SK-N-SH (cell line): ENCODE measurements around the gene C1orf232. TPM values are rescaled to one million over a fixed set of nuclear protein-coding genes. Genes with fewer than 3 reads are reported as not detected.
A peak's percentile ranks its signal among the peaks of the same experiment; 100 is the strongest.

Source experiments
- CTCF ChIA-PET: fragments of 300-600, 350-600 bp; formaldehyde crosslinking; extraction: SDS; loops from one replicate; lab custom pipeline; 2021; lab: Yijun Ruan, JAX
- POLR2A ChIA-PET: fragments of 350-600 bp; sonication (Branson Sonifier 250); formaldehyde crosslinking; extraction: SDS; loops from one replicate; lab custom pipeline; 2020; ENCODE audit warnings: antibody characterized with exemption, inconsistent platforms; lab: Yijun Ruan, JAX
- DNase-seq: peaks from one replicate; pipeline ENCODE4 v3.0.0; 2012
- H2AFZ ChIP-seq: fragments of 200-600 bp; sonication (generic); 2 replicates; pipeline ENCODE4 v1.8.1; 2016; ENCODE audit warnings: antibody characterized with exemption, mild to moderate bottlenecking, low read depth
- H3F3A ChIP-seq: fragments of 200-600 bp; sonication (generic); replicated peaks from 2 replicates; pipeline ENCODE3; 2016; ENCODE audit warnings: antibody characterized with exemption, mild to moderate bottlenecking; ENCODE audit not compliant: insufficient read depth
- H3K27ac ChIP-seq, 2 experiments: fragments of 200-500 bp in 1 of 2; fragments of 200-600 bp in 1 of 2; sonication (Bioruptor generic) in 1 of 2; sonication (generic), shearing (Covaris generic) in 1 of 2; 2 replicates each; pipeline versions ENCODE4 v1.5.1 to v1.6.1; 2014 to 2016; ENCODE audit warnings: low read depth in 2 of 2, inconsistent platforms in 1 of 2, low read length in 1 of 2, mild to moderate bottlenecking in 1 of 2, mixed read lengths in 1 of 2
- H3K27me3 ChIP-seq: fragments of 200-600 bp; sonication (generic), shearing (Covaris generic); 2 replicates; pipeline ENCODE4 v1.6.1; 2016; ENCODE audit warnings: mixed run types; ENCODE audit not compliant: insufficient read depth
- H3K36me3 ChIP-seq, 2 experiments: fragments of 200-500 bp in 1 of 2; fragments of 200-600 bp in 1 of 2; sonication (Bioruptor generic) in 1 of 2; sonication (generic) in 1 of 2; replicated peaks in 1 of 2; 2 replicates each; pipeline versions ENCODE3 to v1.5.1; 2014 to 2016; ENCODE audit warnings: low read length in 1 of 2, mild to moderate bottlenecking in 1 of 2; ENCODE audit not compliant: insufficient read depth in 2 of 2, control insufficient read depth in 1 of 2
- H3K4me1 ChIP-seq, 2 experiments: fragments of 200-500 bp in 1 of 2; fragments of 200-600 bp in 1 of 2; sonication (Bioruptor generic) in 1 of 2; sonication (generic), shearing (Covaris generic) in 1 of 2; 2 replicates each; pipeline versions ENCODE4 v1.5.1 to v1.6.1; 2014 to 2016; ENCODE audit warnings: low read depth in 1 of 2, low read length in 1 of 2, mixed run types in 1 of 2; ENCODE audit not compliant: insufficient read depth in 2 of 2, control insufficient read depth in 1 of 2
- H3K4me2 ChIP-seq: fragments of 200-600 bp; sonication (generic), shearing (Covaris generic); 2 replicates; pipeline ENCODE4 v1.6.1; 2017; ENCODE audit warnings: mixed run types
- H3K4me3 ChIP-seq, 2 experiments: fragments of 200-500 bp in 1 of 2; fragments of 200-600 bp in 1 of 2; sonication (Bioruptor generic) in 1 of 2; sonication (generic), shearing (Covaris generic) in 1 of 2; 2 replicates each; pipeline versions ENCODE4 v1.5.1 to v1.8.1; 2014 to 2016; ENCODE audit warnings: low read depth in 2 of 2, inconsistent platforms in 1 of 2, low read length in 1 of 2, mild to moderate bottlenecking in 1 of 2, mixed read lengths in 1 of 2, moderate library complexity in 1 of 2
- H3K79me2 ChIP-seq: fragments of 200-600 bp; sonication (generic); 2 replicates; pipeline ENCODE4 v1.8.1; 2017; ENCODE audit warnings: mild to moderate bottlenecking; ENCODE audit not compliant: insufficient read depth
- H3K9ac ChIP-seq: fragments of 200-600 bp; sonication (generic); 2 replicates; pipeline ENCODE4 v1.6.1; 2017; ENCODE audit warnings: mixed run types
- H3K9me2 ChIP-seq: fragments of 200-600 bp; sonication (generic); 2 replicates; pipeline ENCODE4 v1.6.1; 2017; ENCODE audit warnings: mixed run types
- H3K9me3 ChIP-seq: fragments of 200-600 bp; sonication (generic); 2 replicates; pipeline ENCODE4 v1.6.1; 2017; ENCODE audit warnings: mixed run types, mild to moderate bottlenecking, moderate library complexity
- H4K20me1 ChIP-seq: fragments of 200-600 bp; sonication (generic); 2 replicates; pipeline ENCODE4 v1.6.1; 2017; ENCODE audit warnings: mild to moderate bottlenecking, mixed run types; ENCODE audit not compliant: insufficient read depth
- FOXM1 ChIP-seq: IDR thresholded peaks from 2 replicates; pipeline ENCODE4 v1.4.0; 2012; ENCODE audit warnings: low read depth, mild to moderate bottlenecking
- GATA2 ChIP-seq: sonication (generic); formaldehyde crosslinking; IDR thresholded peaks from 2 replicates; pipeline ENCODE4 v1.5.0; 2020; ENCODE audit warnings: mild to moderate bottlenecking, missing genetic modification reagents
- JUND ChIP-seq: IDR thresholded peaks from 2 replicates; pipeline ENCODE4 v1.4.0; 2012
- MEF2A ChIP-seq: IDR thresholded peaks from 2 replicates; pipeline ENCODE4 v1.4.0; 2012; ENCODE audit warnings: low read depth, borderline replicate concordance
- NFIC ChIP-seq: IDR thresholded peaks from 2 replicates; pipeline ENCODE4 v1.4.0; 2012; ENCODE audit warnings: borderline replicate concordance
- RAD21 ChIP-seq: IDR thresholded peaks from 2 replicates; pipeline ENCODE4 v1.6.1; 2012; ENCODE audit warnings: mild to moderate bottlenecking, low read length
- SMC3 ChIP-seq: IDR thresholded peaks from 2 replicates; pipeline ENCODE4 v1.6.1; 2012; ENCODE audit warnings: low read depth, low read length, improper control_type of control experiment
- TAF1 ChIP-seq: IDR thresholded peaks from 2 replicates; pipeline ENCODE4 v1.6.1; 2012; ENCODE audit warnings: low read depth, mild to moderate bottlenecking, low read length, moderate library complexity, borderline replicate concordance
- YY1 ChIP-seq: IDR thresholded peaks from 2 replicates; pipeline ENCODE4 v1.4.0; 2012; ENCODE audit warnings: low read depth, mild to moderate bottlenecking
- ZBTB33 ChIP-seq: IDR thresholded peaks from 2 replicates; pipeline ENCODE4 v1.4.0; 2012; ENCODE audit warnings: low read depth, borderline replicate concordance
- WGBS: methylation state at CpG from one replicate; pipeline ENCODE4 v1.1.6; 2017; ENCODE audit warnings: low lambda C conversion rate; 5-methylcytosine and 5-hydroxymethylcytosine counted together
- polyA plus RNA-seq, 3 experiments: library from polyadenylated mRNA; depleted of rRNA; stranded (reverse); fragments of >200 nt; gene quantifications; 2 replicates each; pipeline ENCODE4 v1.2.3, GENCODE V29; 2012
- TF ChIP-seq, protein P1 (sequence below): fragments of 200-600 bp; sonication (generic); IDR thresholded peaks from 2 replicates; pipeline ENCODE4 v1.6.1; 2017; ENCODE audit warnings: antibody characterized with exemption, mild to moderate bottlenecking, moderate library complexity
- TF ChIP-seq, protein P2 (sequence below): IDR thresholded peaks from 2 replicates; pipeline ENCODE4 v1.4.0; 2012; ENCODE audit warnings: low read depth, borderline replicate concordance

Gene C1orf232
- polyA plus RNA-seq, 1 of the 3 experiments (the other 2 are of a cell fraction): not detected

- POLR2A ChIA-PET: no interaction called here
- peaks cover 0 to 15% of the 10 kb centered on the region in 2 experiments; a peak in 1 of 4 replicates for H3K4me1 ChIP-seq
- no peaks in the 10 kb centered on the region for H3K36me3 ChIP-seq
- no peaks in the 10 kb centered on the region for H3K79me2 ChIP-seq
- H3K9me2 ChIP-seq: no peaks in the 10 kb centered on the region
- peak overlapping the region; percentile 49 to 56 for H3K4me3 ChIP-seq
- peaks cover 4% of the 10 kb centered on the region for H3F3A ChIP-seq
- H3K4me2 ChIP-seq: peak overlapping the region; percentile 67; the same call in 1 of the 2 replicates
- H3K9ac ChIP-seq: 0 out of 2 replicates have a peak overlapping the region, but pooled peaks have one; percentile 34
- TF ChIP-seq TAF1 (no peak), FOXM1 (no peak), SMC3 (peak; percentile 62), RAD21 (peak; percentile 46), JUND (no peak)
- TF ChIP-seq, protein P1, sequence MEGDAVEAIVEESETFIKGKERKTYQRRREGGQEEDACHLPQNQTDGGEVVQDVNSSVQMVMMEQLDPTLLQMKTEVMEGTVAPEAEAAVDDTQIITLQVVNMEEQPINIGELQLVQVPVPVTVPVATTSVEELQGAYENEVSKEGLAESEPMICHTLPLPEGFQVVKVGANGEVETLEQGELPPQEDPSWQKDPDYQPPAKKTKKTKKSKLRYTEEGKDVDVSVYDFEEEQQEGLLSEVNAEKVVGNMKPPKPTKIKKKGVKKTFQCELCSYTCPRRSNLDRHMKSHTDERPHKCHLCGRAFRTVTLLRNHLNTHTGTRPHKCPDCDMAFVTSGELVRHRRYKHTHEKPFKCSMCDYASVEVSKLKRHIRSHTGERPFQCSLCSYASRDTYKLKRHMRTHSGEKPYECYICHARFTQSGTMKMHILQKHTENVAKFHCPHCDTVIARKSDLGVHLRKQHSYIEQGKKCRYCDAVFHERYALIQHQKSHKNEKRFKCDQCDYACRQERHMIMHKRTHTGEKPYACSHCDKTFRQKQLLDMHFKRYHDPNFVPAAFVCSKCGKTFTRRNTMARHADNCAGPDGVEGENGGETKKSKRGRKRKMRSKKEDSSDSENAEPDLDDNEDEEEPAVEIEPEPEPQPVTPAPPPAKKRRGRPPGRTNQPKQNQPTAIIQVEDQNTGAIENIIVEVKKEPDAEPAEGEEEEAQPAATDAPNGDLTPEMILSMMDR: peak; percentile 69
- TF ChIP-seq, protein P2, sequence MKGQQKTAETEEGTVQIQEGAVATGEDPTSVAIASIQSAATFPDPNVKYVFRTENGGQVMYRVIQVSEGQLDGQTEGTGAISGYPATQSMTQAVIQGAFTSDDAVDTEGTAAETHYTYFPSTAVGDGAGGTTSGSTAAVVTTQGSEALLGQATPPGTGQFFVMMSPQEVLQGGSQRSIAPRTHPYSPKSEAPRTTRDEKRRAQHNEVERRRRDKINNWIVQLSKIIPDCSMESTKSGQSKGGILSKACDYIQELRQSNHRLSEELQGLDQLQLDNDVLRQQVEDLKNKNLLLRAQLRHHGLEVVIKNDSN: peak; percentile 67
- H2AFZ ChIP-seq: peak overlapping the region; percentile 81
- WGBS: 42% methylated on average over 19 of the region's 72 CpGs
- no peaks in the 10 kb centered on the region for H4K20me1 ChIP-seq
- CTCF ChIA-PET: interaction anchor here (0.6 to 13.7 kb wide), 29 partner anchors 8 to 272 kb away, joined by 3 to 131 read pairs (median 4); partner anchors contain the start of genes CEP85 and SLC30A2
- H3K27me3 ChIP-seq: no peaks in the 10 kb centered on the region
- peak; percentile 92 for DNase-seq
- no peak overlapping the region; a peak in 1 of 4 replicates for H3K27ac ChIP-seq
- H3K9me3 ChIP-seq: no peaks in the 10 kb centered on the region
These were observed 4.5 kb downstream of the C1orf232 start for GRCh38 chr1:26164036-26164860.

- POLR2A ChIA-PET: no interaction called here
- Histone ChIP-seq H3F3A (peaks cover under 1% of the 10 kb centered on the region), H2AFZ (peak overlapping the region; percentile 81; the same call in 1 of the 2 replicates), H3K9me3 (no peaks in the 10 kb centered on the region), H3K27ac (no peak overlapping the region), H3K36me3 (no peaks in the 10 kb centered on the region), H4K20me1 (no peaks in the 10 kb centered on the region), H3K9ac (no peak overlapping the region), H3K4me1 (peaks cover 0 to 18% of the 10 kb centered on the region in 2 experiments; a peak in 1 of 4 replicates), H3K79me2 (no peaks in the 10 kb centered on the region), H3K9me2 (no peaks in the 10 kb centered on the region), H3K4me2 (peak overlapping the region; percentile 67; the same call in 1 of the 2 replicates), H3K27me3 (no peaks in the 10 kb centered on the region), H3K4me3 (peak overlapping the region; percentile 49 to 56)
- 97% methylated on average over 8 of the region's 9 CpGs for WGBS
- no peak for DNase-seq
- CTCF ChIA-PET: interaction anchor here (0.7 to 13.7 kb wide), 20 partner anchors 9 to 268 kb away, joined by 3 to 131 read pairs (median 4); partner anchors contain the start of genes CEP85 and SLC30A2
- TF ChIP-seq ZBTB33 (no peak), MEF2A (no peak), SMC3 (no peak), NFIC (no peak), YY1 (no peak), GATA2 (CRISPR knock-in tag) (no peak)
These were observed 5.1 kb downstream of the C1orf232 start for GRCh38 chr1:26163684-26164035.
